HG03196 (cell line): ENCODE data around the gene RNF121.

Source experiments
- ATAC-seq: cut with Tn5 transposase; IDR thresholded peaks from one replicate; pipeline ENCODE4 v1.9.1; 2021; ENCODE audit not compliant: unreplicated experiment

Gene RNF121

DNA sequence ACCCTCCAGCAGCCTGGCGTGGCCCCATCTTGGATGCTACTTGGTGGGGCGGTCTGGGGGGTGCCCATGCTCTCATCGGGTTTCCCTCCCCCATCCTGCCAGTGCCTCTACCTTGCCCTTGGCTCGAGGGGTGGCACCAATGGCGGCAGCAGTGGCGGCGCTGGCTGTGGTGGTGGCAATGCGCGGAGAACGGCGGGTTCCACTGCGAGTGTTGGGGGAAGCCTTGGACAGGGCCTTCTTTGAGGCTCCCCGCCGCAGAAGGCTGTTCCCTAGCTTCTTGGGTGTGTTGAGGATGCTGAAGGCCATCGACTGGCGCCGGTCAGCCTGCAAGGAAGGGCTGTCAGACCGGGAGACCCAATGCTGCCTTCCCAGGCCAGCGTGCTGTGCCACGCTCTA, 74.9 kb downstream of the RNF121 start:
- no peak for ATAC-seq

DNA sequence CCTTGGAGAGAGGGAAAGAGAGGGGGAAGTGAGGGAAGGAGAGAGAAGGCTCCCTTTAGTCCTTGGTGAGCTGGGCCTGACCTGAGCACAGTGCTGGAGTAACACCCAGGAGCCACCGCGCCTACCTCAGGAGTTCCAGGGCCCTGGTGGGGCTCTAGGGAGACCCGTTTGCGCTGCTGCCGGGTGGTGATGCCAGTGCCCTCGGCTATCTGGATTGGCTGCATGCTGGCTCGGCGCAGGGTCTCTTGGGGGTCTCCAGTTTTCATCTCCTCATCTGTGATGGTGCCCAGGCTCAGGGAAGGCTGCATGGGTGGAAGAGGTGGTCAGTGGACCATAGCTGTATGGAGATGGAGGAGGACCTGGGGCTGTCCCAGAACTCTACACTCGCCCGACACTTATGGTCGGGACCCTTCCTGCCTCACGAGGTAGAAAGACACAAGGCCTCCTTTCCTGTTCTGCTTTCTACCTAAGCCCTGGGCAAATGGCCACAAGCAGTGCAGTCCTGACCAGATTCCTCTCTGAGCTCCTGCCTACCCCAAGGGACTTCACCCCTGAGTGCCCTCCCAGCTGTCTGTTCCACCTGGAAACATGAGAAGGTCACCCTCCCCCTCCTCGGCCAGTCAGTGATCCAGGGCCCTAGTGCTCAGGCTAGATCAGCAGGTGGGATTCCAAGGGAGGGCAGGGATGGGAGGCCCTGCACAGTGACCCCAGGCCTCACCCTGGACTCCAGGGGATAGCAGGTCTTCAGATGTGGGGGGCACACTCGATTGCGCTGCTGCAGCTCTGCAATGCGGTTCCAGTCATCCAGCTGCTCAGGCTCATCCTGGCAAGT, 75.9 kb downstream of the RNF121 start:
- ATAC-seq, result no peak

DNA sequence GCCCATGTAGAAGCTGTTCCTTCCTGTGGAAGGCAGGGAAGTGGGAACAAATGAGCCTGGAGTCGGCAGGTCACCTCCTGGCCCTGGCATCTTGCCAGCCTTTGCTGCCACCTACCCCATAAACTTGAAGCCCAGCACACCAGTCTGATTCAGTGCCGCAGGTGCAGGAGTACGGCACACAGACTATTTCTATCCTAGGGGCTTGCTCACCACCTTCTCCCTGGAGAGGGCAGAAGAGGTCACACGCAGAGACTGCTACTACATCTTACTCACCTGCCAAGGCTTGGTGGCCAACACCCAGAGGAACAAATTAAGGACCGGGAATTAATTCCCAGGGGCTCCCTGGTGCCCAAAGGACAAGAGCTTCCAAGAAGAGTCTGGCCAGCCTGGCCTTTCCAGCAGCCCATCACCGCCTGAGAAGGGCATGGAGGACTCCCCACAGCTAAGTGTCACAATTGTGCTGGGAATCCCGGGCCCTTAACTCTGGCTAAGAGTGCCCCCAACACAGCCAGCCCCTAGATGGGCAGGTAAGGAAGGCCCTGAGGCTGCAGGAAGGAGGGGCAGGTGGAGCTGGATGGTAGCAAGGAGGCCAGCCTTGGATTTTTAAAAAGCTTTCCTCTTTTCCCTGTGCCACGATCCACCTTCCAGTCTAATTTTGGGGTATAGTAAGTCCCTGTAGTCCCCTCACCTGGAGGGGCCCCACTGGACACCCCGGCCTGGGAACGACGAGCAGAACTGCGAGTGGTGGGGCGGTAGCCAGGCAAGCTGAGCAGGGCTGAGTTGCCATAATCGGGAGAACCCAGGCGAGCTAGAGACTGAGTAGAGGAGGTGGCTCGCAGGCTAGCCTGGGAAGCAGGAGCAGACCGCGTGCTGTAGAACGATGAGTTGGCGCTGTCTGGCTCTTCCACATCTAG, 76.8 kb downstream of the RNF121 start:
- no peak for ATAC-seq

DNA sequence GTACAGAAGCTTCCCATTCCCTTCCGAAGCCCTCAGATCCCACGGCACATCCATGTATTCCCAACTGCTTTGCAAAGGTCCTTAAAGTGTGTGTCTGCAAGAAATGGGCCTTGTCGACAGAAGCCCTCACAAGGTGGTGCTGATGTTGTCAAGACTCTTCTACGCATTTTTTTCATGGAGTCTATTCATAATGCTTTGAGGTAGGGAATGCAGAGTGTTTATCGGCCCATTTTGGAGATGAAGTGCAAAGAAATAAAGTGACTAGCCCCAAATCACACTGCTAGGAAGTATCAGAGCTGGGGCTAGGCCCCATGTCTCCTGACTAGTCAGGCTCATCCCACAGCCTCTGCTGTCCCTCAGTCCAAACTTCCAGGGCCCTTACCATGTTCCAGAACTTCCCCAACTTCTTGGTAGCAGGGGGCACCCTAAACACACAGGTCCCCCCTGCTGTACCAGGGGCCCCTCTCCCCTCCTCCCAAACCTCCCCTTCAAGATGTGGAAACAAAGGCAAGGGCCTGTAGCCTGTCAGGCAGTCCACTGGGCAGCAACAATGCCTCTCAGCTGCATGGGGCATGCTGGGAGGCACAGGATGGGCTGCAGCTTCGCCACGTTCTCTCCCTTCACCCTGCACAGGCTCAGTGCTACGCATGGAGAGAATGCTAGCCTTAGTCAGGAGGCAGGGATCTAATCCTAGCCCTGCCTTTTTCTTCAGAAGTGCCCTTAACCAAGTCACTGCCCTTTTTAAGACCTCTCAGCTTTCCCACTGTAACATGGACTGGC, 77.7 kb downstream of the RNF121 start:
- no peak for ATAC-seq

DNA sequence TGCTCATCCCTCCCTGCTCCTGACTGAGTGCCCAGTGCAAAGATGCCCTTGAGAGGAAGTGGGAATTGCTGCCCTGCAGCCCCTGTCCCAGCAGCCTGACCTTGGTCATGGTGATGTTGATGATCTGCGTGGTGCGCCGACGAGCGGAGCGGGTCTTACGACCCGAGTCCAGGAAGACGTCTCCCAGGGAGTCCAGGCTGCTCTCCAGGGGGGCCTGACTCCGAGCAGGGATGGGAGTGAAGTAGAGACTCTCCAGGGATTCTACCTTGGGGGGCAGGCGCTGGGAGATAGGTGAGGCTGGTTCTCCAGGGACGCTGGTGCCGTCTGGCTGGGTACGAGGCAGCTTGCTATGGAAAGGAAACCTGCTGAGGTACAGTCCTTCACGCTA, 78.2 kb downstream of the RNF121 start:
- no peak for ATAC-seq

DNA sequence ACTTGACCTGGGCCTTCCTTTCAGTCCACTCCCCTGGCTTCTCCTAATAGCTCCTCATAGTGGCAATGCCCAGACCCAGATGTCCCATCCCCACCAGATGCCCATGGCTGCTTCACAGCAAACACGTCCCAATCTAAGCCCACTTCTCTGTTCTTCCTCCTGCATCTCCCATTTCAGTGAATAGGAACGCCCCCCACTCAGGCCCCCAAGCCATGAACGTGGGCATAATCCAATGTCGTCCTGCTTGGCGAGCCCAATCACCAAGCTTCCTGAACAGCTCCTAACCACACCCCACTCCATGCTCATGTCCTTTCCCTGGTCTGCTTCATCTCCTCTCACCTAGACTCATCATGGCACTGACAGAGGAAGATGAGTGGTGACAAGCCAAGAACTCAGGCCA, 78.7 kb downstream of the RNF121 start:
- no peak for ATAC-seq

DNA sequence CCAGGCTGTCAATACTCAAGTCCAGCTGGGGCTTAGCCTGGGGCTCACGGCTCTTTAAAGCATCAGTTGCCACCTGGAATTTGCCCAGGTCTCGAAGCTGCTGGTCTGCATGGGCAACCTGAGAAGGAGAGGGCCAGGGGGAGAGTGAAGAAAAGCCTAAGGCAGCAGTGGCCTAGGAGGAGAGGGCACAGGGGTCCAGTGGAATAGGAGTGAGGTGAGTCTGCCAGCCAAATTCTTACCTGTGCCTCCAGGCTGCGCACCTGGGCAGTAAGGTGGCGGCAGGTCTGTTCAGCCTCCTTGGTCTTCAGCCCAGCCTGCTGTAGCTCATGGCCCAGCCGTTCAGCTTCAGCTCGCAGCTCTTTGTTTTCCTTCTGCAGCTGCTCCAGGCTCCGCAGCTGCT, 79.9 kb downstream of the RNF121 start:
- no peak for ATAC-seq

DNA sequence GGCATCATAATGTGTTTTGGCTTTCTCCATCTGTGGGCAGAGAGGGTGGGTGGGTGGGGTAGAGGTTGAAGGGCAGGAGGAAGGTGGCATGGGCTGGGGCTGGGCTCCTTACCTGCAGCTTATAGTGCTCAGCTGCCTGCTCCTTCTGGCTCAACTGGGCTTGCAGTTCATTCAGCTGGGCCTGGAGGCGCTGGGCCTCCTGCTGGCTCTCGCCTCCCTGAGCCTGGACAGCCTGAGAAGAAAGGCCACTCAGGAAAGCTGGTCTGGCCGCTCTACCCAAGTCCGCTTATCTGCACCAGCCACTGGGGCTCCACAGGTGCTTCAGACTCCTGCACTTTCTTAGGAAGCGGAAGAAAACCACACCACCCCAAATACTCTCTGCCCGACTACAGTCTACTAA, 80.3 kb downstream of the RNF121 start:
- no peak for ATAC-seq

DNA sequence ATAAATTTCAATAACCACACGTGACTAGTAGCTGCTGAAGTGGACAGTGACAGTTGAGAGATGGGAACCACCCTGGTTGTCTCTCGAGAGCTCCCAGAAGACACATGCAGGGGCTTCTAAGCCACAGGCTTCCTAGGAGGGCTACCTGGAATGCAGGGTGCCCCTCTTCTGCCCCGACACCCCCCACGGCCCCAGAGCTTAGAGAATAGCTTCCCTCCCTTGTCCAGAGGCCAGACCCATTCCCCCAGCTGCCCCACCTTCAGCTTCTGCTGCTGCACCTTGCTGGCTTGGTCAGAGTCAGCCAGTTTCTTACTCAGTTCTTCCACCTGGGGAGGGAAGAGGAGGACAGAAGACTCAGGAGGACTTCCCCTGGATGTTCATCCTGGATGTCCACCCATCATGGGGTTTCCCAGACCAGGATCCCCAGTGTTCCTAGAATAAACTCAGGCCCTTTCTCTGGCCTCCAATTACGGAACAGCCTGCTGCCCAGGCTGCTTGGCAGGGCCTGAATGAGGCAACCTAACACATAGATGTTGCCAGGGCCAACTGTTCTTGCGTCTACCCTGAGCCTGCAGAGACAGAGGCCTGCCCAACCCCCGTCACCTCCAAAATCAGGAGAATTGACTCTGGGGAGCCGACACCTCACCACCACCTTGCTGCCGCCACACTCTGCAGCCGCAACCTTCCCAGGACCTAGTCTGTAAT, 81.8 kb downstream of the RNF121 start:
- ATAC-seq, result no peak

DNA sequence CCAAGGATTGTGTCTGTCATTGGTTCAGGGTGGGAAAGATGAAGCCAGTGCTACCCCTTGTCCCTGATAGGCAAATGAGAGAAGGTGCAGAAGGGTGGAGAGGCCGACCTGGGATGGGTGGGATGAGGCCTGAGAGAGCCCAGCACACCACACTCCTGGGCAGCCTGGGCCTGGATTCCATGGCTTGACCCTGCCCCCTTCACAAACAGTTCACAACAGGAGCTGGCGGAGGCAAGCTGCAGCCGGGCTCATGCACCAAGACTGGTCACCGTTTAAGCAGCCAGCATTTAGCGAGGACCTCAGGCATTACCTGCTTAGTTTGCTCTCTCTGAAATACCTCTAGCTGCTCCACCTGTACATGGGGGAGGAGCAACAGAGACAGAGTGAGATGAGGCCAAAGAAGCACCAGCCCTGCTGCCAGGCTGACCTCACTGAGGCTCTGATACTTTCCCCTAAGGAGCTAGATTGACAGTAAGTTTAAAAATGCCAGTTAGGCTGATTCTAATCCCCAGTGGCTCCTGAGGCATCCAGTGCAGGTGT, 83.3 kb downstream of the RNF121 start:
- ATAC-seq, result no peak

DNA sequence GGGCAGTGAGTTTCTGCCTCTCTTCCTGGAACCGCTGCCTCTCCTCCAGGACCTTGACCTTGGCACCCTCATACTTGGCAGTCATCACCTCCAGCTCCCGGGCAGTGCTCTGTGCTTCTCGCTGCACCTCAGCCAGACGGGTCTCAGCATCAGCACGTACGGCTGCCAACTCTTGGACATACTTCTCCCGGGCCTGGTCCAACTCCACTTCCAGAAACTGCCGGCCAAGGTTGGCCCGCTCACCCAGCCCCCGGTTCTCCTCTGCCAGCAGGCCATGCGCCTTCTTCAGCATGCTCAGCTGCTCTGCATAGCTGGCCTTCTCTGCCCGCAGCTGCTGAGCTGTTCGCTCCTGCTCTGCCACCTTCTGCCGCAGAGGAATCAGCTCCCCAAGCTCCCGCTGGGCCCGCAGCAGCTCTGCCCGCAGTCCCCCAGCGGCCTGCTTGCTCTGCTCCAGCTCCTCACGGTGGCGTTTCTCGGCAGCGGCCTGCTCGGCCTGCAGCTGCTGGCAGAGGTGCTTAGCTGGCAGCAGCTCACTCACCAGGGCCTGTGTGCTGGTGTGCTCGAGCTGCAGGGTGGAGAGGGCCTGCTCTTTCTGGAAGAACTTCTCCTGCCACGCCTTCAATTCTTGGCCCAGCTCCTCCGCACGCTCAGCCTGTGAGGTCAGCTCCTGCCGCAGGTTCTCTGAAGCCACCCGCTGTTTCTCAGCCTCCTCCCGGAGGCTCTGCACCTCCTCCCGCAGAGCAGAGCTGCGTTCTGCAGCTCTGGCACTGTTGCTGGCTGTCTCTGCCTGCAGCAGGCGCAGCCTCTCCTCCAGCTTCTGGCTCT, 84.3 kb downstream of the RNF121 start:
- no peak for ATAC-seq

DNA sequence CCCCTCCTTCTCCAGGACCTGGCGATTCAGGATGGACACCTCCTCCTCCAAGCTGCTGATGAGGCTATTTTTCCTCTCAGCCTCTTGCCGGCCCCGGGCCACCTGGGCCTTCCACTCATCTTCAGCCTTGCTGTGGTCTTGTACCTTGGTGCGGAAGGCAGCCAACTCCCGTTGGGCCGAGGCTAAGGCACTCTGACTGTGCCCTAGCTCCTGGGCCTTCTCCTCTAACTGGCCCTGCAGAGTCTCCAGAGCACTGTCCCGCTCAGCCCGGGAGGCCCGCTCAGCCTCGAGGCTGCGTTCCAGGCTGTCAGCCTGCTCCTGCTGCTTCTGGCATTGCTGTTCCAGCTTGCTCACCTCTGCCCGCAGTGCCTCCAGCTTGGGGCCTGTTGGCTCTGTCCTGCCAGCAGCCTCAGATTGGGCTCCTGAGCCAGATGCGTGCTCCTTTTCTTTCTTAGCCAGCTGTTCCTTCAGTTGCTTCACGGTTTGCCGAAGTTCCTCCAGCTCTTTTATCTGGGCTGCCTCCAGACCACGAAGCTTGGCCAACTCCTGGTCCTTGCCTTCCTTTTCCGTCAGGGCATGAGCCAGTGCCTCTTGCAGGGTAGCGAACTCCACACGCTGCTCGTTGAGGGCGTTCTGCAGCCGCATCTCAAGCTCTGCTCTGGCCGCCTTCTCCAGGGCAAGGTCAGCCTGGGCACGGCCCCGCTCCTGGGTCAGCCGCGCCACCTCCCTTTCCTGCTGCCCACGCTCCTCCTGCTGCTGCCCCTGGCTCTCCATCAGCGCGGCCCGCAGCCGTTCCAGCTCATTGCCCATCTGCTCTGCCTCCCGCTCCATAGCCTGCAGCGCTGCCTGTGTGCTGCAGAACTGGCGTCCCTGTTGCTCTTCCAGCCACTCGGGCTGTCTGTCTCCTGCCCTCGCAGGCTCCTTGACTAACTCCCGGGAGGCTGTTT, 85.2 kb downstream of the RNF121 start:
- no peak for ATAC-seq

DNA sequence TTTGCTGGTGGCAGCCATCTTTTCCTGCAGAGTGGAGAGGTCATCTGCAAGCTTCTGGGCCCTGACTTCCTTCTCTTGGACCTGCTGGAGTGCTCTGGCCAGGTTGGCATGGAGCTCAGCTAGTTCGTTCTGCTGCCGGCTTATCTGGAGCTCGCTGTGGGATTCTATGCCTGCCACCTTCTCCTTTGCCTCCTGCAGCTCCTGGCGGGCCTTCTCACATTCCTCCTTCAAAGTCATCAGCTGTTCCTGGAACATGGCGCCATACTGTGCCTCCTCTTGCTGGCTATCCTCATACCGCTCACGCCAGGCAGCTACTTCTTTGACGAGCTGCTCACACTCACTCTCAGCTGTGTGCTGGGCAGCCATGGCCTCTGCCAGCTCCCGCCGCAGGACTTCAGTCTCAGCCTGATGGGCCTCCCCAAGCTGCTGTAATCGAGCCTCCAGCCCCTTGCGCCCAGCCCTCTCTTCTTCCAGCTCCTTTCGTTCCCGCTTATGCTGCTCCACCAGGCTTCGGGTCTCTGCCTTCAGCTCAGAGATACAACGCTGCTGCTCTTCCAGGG, 86.0 kb downstream of the RNF121 start:
- ATAC-seq, result no peak

DNA sequence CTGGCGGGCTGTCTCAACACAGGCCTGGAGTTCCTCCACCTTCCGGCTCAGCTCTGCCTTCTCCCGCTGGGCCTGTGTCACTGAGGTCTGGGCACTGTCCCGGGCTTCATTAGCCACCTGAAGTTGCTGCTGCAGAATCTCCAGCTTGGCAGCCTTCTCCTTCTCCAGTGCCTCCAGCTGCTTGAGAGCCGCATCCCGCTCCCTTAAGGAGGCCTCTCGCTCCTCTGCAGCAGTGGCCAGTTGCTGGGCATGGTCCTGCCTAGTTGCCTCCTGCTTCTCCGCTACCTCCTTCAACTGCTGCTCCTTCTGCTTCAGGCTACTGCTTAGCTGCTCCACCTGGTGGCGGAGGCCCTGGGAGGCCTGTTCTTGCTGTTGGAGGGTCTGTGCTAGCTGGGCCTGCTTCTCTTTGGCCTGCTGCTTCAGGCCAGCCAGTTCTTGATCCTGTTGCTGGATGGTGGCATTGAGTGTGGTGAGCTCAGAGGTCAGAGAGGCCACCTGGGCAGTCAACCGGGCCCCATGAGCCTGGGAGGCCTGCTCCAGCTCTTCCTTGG, 86.7 kb downstream of the RNF121 start:
- no peak for ATAC-seq

DNA sequence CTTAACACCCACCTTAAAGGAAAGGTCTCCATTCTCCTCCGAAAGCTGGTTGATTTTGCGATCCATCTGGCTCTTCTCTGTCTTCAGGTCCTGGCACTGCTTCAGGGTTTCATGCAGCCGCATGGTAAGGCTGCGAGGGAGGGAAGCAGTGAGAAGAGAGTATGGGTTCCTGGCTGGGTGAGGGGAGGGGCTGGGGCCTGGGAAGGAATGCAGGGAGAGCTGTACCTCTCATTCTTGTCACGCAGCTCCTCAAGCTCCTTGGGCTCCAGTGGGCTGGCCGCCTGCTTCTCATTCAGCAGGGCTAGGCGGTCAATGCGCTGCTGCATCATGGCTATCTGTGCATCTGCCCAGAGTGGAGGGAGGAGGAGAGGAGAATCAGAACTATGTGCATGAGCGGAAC, 89.3 kb downstream of the RNF121 start:
- ATAC-seq, result no peak

DNA sequence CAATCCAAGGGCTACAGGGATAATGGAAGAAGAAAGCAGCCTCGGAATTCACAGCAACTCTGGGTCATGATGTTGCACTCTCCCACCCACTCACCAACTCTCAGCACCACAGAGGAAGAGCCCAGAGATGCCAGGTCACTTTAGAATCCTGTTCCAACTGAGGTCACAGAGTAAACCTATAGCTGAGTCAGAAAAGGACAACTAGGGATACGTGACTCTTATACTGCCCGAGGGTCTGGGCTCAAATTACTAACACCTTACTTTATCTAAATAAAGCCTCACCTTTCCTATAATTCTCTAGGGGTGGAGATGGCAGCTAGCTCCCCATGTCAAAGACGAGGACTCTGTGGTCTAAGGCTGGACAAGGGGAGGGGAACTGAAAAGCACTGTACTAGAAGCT, 94.5 kb downstream of the RNF121 start:
- no peak for ATAC-seq

DNA sequence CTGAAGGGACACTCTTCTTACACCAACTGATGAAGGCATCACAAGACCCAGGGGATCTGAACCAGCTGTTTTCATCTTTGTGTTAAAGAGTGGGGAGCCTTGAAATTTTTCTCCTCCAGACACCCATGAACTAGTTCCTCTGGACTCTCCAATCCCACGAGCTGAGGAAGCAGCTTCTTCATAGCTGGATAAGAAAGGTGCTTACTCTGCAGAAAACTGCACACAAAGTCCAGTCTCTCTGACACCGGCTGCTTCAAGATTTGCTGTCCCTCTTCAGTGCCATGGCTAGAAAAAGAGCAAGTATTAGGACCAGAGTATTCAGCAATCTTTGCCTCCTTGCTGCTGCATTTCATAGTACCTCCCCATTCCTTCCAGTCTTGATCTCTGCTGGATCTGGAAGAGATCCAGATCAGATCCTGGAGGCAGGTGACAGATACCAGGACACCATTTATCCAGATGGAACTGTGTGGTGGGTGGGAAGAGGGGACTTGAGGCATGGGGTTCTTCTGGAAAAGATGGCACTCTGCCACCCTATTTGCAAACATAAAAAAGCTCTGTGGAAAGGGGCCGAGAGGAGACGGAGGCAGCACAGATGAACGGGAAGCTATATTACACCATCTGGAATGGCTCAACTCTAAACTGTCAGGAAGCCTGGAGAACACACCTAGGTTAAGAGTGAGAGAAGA, 95.4 kb downstream of the RNF121 start:
- ATAC-seq, result no peak
